Endothelial cell of umbilical vein (primary cell): ENCODE measurements around the gene SEMA4D.

Experiments
- CTCF ChIP-seq, 2 donors: IDR thresholded peaks; 1 replicate in 1 of 2; 2 replicates in 1 of 2; pipeline ENCODE4 v1.5.1; 2011; ENCODE audit warnings: low read length in 2 of 2, mild to moderate bottlenecking in 2 of 2, moderate library complexity in 2 of 2, control low read depth in 1 of 2, inconsistent platforms in 1 of 2, low read depth in 1 of 2; ENCODE audit not compliant: insufficient read depth in 1 of 2; ENCODE audit errors: extremely low read depth in 1 of 2
- MYC ChIP-seq: IDR thresholded peaks from one replicate; pipeline ENCODE4 v1.6.1; 2011; ENCODE audit warnings: mild to moderate bottlenecking, low read depth, low read length

GRCh38 chr9:89349607-89350006 is 148.3 kb downstream of the SEMA4D start:
- no peak for TF ChIP-seq CTCF (IDR thresholded peaks at IDR 0.05; ENCODE audit: extremely low read depth in 1 of 2, insufficient read depth in 1 of 2, low read depth in 1 of 2, low read length in 2 of 2)
- no peak for TF ChIP-seq MYC
